ENCODE results near the gene KRT71. TPM values are rescaled to one million over a fixed set of nuclear protein-coding genes. Genes with fewer than 3 reads are reported as not detected.

Gene KRT71
- total RNA-seq, 1 donor from 2014 or later = not detected

DNA sequence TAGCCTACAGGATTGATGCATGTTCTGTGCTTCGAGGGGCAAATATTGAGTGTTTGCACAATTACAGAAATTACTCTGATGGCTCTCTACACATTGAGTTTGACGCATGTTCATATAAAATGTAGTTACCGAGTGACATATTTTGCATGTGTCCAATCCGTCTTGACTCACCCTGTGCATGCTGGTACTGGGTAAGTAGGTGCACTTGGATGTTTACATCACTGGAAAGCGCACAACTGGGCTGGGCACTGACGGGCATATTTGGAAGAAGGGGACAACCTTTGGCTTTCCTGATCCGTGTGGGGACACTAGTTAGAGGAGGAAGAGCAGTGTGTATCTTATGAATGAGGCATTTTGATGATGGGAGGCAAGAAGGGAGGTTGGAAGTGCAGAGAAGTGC lies 55.0 kb downstream of the KRT71 start:
- no peak for DNase-seq (ENCODE audit: low read depth in 2 of 2)

DNA sequence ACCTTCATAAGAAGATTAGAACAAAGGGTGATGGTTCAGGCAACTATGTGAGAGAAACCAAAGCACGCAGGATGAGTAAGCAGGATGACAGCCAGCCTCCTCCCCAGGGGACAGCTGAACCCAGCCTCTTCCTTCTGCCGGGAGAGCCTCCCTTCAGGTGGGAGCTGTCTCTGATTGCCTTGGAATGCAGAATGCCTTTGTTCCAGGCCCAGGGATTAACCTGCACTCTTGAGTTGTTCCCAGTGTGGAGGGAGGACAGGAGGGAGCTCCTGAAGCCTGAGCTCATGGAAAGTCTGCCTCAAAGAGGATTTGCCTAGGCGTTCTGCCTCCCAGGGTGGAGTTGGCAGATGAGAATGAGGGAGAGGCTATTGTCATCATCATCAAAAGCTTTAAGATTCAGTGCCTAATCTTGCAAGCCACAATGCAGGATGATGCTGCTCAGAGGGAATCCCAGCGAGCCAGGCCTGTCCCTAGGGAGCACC lies 56.3 kb downstream of the KRT71 start:
- no peak for DNase-seq (ENCODE audit: low read depth in 2 of 2)

DNA sequence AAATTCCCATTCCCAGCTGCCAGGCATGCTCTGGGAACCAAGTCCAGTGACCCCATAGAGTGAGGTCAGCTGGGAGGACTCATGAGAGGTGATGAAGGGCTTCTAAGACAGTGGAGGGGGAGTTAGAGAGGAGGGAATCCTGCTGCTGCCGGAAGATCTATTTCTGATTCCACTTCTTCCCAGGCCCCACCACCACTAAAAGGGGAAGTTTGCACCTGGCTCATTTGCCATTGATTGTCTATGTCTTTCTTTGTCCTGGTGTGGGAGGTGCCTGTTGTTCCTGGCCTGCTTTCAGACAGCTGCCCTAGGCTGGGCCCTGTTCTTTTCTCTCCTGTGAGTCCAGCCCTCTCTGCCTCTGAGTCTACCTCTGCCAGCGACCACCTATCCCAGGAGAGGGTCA lies 56.9 kb downstream of the KRT71 start:
- DNase-seq (ENCODE audit: low read depth in 2 of 2) = no peak

DNA sequence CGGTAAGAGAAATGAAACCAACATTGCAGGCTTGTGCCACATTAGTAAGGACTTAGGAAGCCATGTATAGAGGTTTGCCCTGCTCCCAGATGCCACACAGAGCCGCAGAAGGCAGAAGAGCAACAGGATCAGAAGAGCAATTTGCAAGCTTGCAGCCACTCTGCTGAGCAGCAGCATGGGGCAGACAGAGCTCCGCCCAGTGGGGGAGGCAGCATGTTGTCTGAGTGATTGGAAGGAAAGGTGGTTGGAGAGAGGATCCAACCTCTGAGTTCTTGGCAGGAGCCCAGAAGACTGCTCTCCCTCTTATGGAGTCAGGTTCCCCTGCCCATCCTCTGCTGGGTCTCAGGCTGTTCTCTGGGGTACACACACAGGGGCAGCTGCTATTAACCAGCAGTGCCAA lies 57.6 kb downstream of the KRT71 start:
- no peak for DNase-seq (ENCODE audit: low read depth in 2 of 2)

DNA sequence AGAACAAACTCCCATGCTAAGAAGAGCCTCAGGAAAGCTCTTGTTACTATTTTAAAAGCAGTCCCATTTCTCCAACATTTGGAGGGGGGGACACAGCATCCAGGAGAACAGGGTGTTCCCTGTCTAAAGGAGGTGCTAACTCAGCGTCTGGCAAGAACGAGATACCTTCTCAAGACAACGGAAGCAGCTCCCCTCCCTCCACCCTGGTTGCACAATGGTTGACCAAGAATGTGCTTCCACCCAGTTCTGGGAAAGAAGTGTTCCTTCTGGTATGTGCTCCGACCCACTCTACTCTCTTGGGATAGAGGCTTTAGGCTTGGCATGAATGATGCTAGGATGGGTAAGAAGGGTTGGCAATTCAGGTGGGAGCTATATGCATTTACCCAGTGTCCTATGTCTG lies 58.4 kb downstream of the KRT71 start:
- DNase-seq (ENCODE audit: low read depth in 2 of 2) = no peak

DNA sequence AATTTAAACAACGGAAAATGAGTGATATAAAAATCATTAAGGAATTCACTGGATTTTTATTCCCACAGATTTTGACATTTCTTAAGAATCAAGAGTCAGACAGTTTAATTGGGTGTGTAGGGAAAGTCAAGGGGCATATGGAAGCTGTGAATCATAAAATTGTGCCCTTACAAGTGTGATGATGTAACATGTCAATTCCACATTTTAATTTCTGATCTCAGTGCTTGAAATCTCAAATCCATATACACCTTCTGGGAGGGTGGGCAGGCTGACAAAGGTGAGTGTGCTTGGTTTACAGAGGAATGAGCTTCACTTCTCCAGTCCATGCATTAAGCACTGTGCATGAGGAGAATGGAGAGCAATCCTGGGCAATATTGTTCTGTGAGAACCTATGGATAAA lies 58.8 kb downstream of the KRT71 start:
- no peak for DNase-seq (ENCODE audit: low read depth in 2 of 2)

Other genes starting within 250 kb of the KRT71 start
- gene KRT83, start 231.7 kb downstream of the KRT71 start, total RNA-seq = not detected in 2 replicates
- not detected in 2 replicates for gene KRT85, start 185.7 kb downstream of the KRT71 start, total RNA-seq
- gene KRT84, start 167.5 kb downstream of the KRT71 start, total RNA-seq = not detected in 2 replicates
- not detected in 2 replicates for gene KRT82, start 146.8 kb downstream of the KRT71 start, total RNA-seq
- not detected in 2 replicates for gene KRT75, start 118.8 kb downstream of the KRT71 start, total RNA-seq
- gene KRT6B, start 101.0 kb downstream of the KRT71 start, total RNA-seq = not detected in 2 replicates
- gene KRT6C, start 79.3 kb downstream of the KRT71 start, total RNA-seq = not detected in 2 replicates
- gene KRT6A, start 59.9 kb downstream of the KRT71 start, total RNA-seq = not detected in 2 replicates
- gene KRT5, start 32.8 kb downstream of the KRT71 start, total RNA-seq = not detected in 2 replicates
- gene KRT74, start 20.7 kb upstream of the KRT71 start, total RNA-seq = not detected in 2 replicates
- gene KRT72, start 48.3 kb upstream of the KRT71 start, total RNA-seq = not detected in 2 replicates
- not detected in 2 replicates for gene KRT73, start 65.4 kb upstream of the KRT71 start, total RNA-seq
- gene KRT2, start 99.1 kb upstream of the KRT71 start, total RNA-seq = not detected in 2 replicates
- not detected in 2 replicates for gene KRT1, start 127.3 kb upstream of the KRT71 start, total RNA-seq
- not detected in 2 replicates for gene KRT77, start 150.4 kb upstream of the KRT71 start, total RNA-seq
- gene KRT76, start 224.2 kb upstream of the KRT71 start, total RNA-seq = not detected in 2 replicates
- gene KRT3, start 243.0 kb upstream of the KRT71 start, total RNA-seq = not detected in 2 replicates